ENCODE data around the gene PITPNB. TPM values are rescaled to one million over a fixed set of nuclear protein-coding genes. Genes with fewer than 3 reads are reported as not detected.

PITPNB gene
- total RNA-seq, 1 donor from 2014 or later = 148 TPM

DNA sequence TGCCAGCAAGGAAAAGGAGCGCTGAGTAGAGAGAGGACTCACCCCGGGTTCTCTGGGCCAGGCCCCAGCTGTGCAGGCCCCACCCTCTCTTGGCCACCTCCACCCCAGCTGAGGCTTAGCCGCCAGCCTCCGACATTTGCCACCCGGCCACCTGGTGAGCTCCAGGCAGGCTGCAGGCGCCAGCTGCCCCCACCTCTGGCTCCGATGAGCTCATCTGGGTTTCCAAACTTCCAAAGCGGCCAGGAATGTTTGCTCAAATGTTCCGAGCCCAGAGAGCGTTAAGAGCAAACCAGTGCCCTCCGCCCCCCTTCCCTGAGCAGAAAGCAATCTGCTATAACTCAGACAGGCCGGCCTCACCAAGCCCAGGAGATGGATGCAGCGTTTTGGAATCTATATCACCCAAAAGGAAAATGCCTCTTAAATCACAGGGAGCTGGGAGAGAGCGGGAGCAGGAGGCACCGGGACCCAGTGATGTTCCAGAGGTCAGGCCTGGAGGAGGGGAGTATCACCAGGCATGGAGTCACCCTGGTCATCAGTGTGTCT lies 108.4 kb downstream of the PITPNB start:
- no peak overlapping the region for H3K4me3 Mint-ChIP-seq
- intact Hi-C loops (cut with micrococcal nuclease) = no loop called here
- no peaks in the 10 kb centered on the region for H3K4me1 Mint-ChIP-seq
- no peaks in the 10 kb centered on the region for H3K9me3 Mint-ChIP-seq
- DNase-seq = no peak
- peaks cover 6% of the 10 kb centered on the region for H3K27me3 Mint-ChIP-seq
- H3K36me3 Mint-ChIP-seq (ENCODE audit: low read depth) = no peaks in the 10 kb centered on the region
- no peak overlapping the region for H3K27ac Mint-ChIP-seq

DNA sequence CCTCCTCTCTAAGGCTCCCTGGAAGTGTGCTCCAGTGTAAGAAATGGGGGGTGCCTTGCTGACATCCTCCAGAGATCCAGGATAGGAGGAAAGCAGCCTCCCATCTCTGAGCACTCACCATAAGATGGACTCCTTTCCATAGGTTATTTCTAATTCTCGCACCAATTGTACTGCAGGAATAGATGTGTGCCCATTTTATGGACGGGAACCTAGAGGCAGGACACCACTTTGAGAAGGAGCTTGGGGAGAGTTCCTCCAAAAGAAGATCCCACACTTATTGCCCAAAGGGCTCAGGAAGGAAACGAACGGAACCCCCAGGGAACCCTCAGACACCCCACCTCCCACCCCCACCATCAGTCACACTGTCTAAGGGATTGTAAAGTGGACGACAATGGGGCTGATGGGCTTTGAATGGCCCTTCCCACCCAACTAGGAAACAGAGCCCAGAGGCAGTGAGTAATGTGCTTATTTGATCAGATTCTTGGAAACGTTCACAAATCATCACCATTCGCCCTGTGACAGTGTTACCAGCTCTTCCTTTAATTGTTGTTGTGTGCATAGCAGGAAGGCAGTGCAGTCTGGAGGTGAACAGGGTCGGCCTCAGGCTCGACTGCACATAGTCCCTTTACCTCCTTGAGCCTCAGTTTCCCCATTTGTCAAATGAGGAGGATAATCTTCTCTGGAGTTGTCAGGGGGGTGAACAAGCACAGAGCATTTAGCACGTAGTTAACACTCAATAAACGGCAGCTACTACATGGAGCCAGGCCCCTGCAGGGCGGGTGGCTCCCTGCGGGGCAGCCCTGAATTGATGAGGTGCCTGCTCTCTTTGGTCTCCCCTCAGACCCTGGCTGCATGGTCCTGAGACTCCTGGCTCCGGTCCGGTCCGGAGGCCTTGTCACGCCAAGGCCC lies 109.1 kb downstream of the PITPNB start:
- Mint-ChIP-seq H3K9me3 (no peaks in the 10 kb centered on the region), H3K27me3 (peaks cover 14% of the 10 kb centered on the region), H3K4me3 (no peak overlapping the region), H3K27ac (no peak overlapping the region), H3K36me3 (ENCODE audit: low read depth) (no peaks in the 10 kb centered on the region), H3K4me1 (no peaks in the 10 kb centered on the region)
- no peak for DNase-seq
- intact Hi-C loops (cut with micrococcal nuclease) = no loop called here

DNA sequence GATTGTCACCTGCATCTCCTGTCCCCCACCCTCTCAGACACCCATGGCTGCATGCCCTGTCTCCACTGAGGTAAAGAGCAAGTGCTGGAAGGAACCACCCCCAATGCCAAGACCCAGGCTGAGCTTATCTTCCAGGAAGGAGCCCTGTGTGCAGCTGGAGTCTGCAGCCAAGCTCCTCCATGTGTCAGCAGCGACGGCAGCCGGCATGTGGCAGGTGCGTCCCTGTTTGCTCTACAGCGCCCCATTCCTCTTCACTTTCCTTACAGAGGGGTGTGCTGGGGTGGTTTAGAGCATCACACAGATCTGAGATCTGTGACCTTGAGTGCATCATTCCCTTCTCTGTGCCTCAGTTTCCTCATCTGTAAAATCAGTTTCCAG lies 109.8 kb downstream of the PITPNB start:
- no peaks in the 10 kb centered on the region for H3K9me3 Mint-ChIP-seq
- H3K27me3 Mint-ChIP-seq = peaks cover 19% of the 10 kb centered on the region
- no peak for DNase-seq
- H3K27ac Mint-ChIP-seq = no peak overlapping the region
- H3K4me3 Mint-ChIP-seq = no peak overlapping the region
- peaks cover 2% of the 10 kb centered on the region for H3K4me1 Mint-ChIP-seq
- H3K36me3 Mint-ChIP-seq (ENCODE audit: low read depth) = no peaks in the 10 kb centered on the region
- intact Hi-C loops (cut with micrococcal nuclease) = no loop called here

DNA sequence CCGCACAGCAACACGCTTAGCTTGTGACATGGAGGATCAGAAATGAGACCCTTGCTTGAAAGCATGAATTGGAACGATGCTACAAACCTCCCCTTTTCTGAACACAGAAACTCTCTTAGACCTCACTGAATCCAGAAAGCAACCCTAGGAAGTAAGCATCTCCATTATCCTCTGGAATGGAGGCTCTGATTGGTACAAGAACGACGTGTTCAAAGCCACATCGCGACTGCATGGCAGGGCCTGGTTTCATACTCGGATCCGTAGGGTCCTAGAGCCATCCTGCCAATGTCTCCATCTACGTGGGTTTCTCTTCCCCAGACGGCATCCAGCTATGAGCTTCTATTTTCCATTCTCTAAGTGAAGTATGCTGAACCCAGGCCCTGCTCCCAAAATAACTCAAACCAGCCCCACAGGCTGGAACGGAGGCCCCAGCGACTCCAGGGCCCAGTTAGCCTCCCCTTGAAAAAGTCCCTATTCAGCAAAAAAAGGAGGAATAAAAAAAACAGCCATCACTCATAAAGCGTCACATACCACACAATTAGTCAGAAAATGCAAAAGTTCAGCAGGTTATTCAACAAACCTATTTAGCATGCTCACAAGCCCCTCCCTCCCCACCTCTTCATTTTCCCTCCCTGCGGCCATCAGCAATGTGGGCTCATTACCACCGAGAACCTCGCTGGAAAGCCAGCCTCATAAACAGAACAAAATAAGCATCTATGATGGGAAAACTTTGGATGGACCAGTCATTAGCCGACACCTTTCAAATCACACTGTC lies 110.4 kb downstream of the PITPNB start:
- intact Hi-C loops (cut with micrococcal nuclease) = no loop called here
- no peak for DNase-seq
- Mint-ChIP-seq H3K9me3 (no peaks in the 10 kb centered on the region), H3K36me3 (ENCODE audit: low read depth) (no peaks in the 10 kb centered on the region), H3K27me3 (peaks cover 23% of the 10 kb centered on the region), H3K27ac (no peak overlapping the region), H3K4me1 (peaks cover 2% of the 10 kb centered on the region), H3K4me3 (no peak overlapping the region)

DNA sequence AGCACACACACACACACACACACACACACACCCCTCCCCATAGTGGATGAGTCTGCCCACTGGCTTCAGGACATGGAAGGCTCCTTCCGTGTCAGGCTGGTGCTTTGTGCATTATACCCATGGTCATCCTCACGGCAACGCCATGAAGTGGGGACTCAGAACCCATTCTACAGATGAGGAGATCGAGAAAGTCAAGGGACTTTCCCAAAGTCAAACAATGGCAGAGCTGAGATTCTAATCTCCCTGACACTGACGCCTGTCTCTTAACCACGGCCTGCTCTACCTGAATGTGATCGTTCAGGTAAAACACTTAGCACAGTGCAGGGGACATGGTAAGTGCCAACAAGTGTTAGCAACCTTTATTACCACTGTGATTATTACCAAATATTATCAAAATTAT lies 113.2 kb downstream of the PITPNB start:
- intact Hi-C loops (cut with micrococcal nuclease) = no loop called here
- Mint-ChIP-seq H3K4me1 (peaks cover 8% of the 10 kb centered on the region), H3K4me3 (no peak overlapping the region), H3K27ac (no peak overlapping the region), H3K36me3 (ENCODE audit: low read depth) (no peaks in the 10 kb centered on the region), H3K27me3 (peaks cover 39% of the 10 kb centered on the region), H3K9me3 (no peaks in the 10 kb centered on the region)
- no peak for DNase-seq

DNA sequence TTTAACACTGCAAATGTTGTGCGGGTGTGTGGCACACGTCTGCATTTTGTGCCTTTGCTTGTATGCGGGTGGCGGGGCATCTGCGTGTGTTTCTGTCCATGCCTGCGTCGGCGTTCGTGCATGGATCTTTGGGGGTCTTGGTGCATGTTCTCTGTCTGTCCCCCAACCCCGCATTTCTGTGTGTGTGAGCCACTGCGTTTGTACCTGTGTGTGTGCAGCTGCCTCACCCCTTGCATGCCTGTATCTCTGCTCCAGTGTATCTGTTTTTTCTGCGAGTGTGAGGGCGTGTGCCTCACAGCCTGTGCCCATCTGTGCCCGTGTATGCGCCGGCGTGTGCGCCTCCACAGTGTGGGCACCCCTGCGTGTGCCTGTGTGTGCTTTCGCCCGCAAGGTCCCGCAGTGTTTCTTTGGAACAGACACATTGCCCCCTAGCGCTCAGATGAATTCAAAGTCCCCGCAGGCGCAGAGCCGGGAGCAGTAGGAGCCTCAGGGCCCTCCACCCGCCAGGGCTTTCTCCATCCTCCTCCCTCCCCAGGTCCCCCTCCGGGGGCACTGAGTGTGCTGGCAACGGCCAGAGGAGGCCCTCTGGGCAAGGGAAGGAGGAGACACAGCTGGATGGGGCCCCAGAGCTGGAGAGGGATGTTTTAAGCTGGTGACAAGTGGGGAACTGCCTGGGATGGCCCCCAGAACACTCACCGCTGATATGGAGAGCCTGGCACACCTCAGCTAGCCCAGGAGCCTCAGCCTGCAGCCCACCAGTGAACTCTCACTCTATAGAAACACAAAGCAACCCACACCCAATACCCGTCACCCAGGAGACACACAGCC lies 114.4 kb downstream of the PITPNB start:
- Mint-ChIP-seq H3K27ac (no peak overlapping the region), H3K9me3 (no peaks in the 10 kb centered on the region), H3K4me3 (no peak overlapping the region), H3K27me3 (peaks cover 39% of the 10 kb centered on the region), H3K4me1 (peaks cover 8% of the 10 kb centered on the region), H3K36me3 (ENCODE audit: low read depth) (no peaks in the 10 kb centered on the region)
- DNase-seq = peak; percentile 84
- intact Hi-C loops (cut with micrococcal nuclease) = loop anchor here (5.0 kb wide), 1 partner anchor 1047 kb away; no protein-coding TSS in a partner anchor

DNA sequence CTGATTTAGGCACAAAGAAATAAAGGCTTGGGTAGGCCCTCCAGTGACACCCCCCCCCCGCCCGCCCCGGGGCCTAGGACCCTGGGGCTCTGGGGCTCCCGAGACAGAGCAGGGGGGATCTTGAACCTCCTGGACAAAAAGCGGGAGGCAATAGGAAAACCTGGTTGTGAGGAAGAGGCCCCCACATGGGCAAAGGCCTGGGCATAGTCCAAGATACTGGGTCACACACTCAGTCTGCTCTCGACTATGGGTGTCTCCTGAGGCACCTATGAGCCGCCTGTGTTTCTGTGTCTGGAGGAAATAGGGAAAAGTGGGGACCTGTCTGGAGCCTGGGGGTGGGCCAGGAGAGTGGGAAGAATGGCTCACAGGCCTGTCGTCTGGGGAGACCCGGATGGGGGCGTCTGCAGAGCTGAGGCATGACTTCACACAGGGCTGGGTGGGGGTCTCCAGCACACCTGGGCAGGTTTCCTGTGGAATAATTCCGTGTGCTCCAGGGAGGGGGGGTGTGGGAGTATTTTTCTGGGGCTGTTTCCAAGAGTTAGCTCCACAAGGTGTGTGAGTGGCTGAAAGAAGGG lies 115.1 kb downstream of the PITPNB start:
- Mint-ChIP-seq H3K4me1 (peaks cover 8% of the 10 kb centered on the region), H3K27ac (no peak overlapping the region), H3K4me3 (no peak overlapping the region), H3K36me3 (ENCODE audit: low read depth) (no peaks in the 10 kb centered on the region), H3K27me3 (peaks cover 37% of the 10 kb centered on the region), H3K9me3 (no peaks in the 10 kb centered on the region)
- DNase-seq = no peak
- intact Hi-C loops (cut with micrococcal nuclease) = loop anchor here (5.0 kb wide), 1 partner anchor 1047 kb away; no protein-coding TSS in a partner anchor

DNA sequence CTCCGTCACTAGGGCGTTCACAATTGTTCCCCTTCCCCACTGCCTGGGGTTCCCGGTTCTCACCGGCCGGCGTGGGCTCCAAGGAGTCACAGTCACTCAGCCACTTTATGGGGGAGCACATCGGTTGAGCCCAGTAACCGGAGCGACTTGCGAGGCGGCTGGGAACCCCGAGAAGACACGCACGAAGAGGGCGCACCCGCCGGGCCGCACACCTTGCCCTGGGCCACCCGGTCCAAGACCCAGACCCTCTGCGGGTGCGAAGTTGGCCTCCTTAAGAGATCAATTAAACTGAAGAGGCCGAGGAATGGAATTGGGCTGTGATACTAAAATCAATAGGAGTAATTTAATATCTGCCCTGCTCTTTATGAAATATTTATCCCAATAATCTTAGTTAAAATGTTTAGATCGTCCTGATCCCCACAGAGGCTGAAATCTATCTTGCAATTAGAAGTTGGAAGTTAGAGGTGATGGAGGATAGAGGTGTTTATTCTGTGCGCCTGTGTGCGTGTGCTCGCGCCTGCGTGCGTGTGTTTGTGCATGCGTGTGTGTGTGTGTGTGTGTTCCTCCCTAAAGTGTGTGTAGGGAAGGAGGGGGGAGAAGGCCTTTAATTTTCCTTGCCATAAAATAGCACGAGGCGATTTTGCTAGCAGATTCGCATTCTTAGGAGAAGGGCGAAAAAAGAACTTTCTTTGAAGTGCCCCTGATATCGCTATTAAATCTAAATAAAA lies 116.5 kb downstream of the PITPNB start:
- peaks cover 37% of the 10 kb centered on the region for H3K27me3 Mint-ChIP-seq
- H3K36me3 Mint-ChIP-seq (ENCODE audit: low read depth) = no peaks in the 10 kb centered on the region
- peak overlapping the region; percentile 78 for H3K4me3 Mint-ChIP-seq
- H3K4me1 Mint-ChIP-seq = peaks cover 8% of the 10 kb centered on the region
- intact Hi-C loops (cut with micrococcal nuclease) = loop anchor here (5.0 kb wide), 1 partner anchor 1045 kb away; no protein-coding TSS in a partner anchor
- no peaks in the 10 kb centered on the region for H3K9me3 Mint-ChIP-seq
- DNase-seq = no peak
- no peak overlapping the region for H3K27ac Mint-ChIP-seq

Other genes with a start within 250 kb of the PITPNB start
- gene MN1, start 117.5 kb downstream of the PITPNB start, total RNA-seq = 0.05 and 0.23 TPM in 2 replicates

All from activated CD4-positive, alpha-beta T cell treated with anti-CD3 and anti-CD28 coated beads, Interleukin-2, amount 10 ng/mL, durations not matched to agents 24 days and 14 days (primary cell).